GM19324 (cell line): ENCODE measurements around the gene PAK1.

Experiments
- ATAC-seq: cut with Tn5 transposase; IDR thresholded peaks from one replicate; pipeline ENCODE4 v1.9.1; 2021; ENCODE audit warnings: mild to moderate bottlenecking, moderate library complexity; ENCODE audit not compliant: unreplicated experiment, low FRiP score

PAK1 gene

DNA sequence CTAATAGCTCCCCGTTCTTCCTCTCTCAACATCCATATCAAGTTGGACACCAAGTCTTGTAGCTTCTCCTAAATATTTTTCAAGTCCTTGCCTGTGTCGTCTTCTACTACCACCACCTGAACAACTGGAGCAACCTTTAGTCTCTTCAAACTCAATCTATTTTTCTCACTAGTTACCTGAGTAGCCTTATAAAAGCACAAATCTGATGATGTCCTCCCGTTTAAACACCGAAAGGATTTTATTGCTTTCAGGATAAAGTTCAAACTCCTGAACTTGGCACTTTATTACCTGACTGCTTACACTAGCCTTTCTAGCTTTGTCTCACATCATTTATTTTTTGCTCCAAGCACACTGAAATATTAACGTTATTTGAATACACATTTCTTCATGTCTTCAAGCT, 1.3 kb upstream of the PAK1 start:
- ATAC-seq, result no peak

DNA sequence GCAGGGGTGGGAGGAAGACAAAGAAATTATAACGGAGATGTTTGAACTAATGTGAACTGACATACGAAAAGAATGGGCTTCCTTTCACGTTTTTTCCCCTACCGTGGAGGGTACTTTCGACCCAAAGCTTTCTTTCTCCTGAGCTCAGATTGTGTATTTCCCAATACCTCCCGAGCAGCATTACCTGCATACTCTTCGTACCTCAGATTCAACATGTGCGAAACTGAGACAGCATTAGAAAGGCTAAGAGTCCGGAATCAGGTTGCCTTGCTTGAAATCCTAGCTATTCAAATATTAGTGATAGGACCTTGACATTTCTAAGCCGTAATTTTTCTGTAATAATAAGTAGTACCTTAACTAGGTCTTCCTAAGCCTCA, 778 bp upstream of the PAK1 start:
- no peak for ATAC-seq

DNA sequence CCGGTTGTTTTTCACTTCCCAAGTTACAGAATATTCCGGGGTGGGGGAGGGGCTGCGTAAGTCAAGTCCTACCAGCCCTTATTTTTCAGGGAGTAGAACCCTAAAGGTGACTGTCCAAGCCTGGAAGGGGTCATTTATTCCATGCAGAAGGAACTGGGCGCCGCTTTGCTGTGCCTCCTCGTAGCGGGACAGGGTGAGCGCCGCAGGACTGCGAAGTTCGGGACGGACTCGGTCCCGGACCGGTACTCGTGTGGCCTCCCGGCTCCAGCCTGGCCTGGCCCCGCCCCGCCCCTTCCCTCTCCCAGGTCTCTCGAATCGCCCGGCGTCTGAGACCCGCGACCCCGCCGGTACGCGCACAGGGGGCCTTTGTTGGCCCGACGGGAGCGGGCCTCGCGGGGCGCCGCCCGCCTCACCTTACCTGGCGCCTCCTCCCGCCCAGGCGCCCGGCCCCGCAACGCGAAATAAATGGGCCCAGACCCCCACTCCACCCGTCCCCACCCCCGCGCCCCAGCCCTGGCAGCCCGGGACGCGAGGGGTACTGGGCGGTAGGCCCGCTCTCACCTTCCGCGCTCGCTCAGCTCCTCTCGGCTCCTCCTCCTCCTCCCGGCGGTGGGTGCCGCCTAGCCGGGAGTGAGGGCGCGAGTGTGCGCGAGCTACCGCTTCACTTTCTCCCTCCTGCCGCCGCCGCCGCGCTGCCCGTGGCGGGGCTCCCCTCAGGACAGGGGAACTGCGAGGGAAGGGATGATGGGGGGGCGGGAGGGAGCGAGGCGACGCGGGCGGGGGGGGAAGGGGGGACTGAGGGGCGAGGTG, 698 bp downstream of the PAK1 start:
- ATAC-seq, result peak; percentile 39

- ATAC-seq, result no peak
Observed at GRCh38 chr11:77471558-77472193, 2.2 kb downstream of the PAK1 start.

- no peak for ATAC-seq
Observed at GRCh38 chr11:77470971-77471370, 2.9 kb downstream of the PAK1 start.

- no peak for ATAC-seq
Observed at GRCh38 chr11:77470504-77470903, 3.4 kb downstream of the PAK1 start.

- ATAC-seq, result no peak
Observed at GRCh38 chr11:77468527-77468926, 5.4 kb downstream of the PAK1 start.

DNA sequence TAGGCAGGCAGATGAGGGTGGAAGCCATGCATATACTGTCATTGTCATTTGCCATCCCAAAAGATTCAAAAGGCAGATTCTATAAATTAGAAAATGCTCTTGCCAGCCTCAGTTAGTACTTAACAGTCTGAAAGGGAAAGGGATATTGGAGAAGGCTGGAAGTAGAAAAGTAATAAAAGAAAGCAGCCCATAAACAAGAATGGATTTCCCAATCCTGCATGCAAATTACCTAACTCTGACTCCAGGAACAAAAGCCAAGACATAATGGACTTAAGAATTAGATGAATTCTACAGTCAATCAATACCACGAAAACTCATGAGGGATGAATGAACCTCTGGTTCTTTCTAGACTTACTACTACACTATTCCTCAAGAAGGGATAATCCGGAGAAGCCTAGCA, 5.9 kb downstream of the PAK1 start:
- no peak for ATAC-seq

- ATAC-seq, result no peak
Observed at GRCh38 chr11:77467233-77467632, 6.7 kb downstream of the PAK1 start.

DNA sequence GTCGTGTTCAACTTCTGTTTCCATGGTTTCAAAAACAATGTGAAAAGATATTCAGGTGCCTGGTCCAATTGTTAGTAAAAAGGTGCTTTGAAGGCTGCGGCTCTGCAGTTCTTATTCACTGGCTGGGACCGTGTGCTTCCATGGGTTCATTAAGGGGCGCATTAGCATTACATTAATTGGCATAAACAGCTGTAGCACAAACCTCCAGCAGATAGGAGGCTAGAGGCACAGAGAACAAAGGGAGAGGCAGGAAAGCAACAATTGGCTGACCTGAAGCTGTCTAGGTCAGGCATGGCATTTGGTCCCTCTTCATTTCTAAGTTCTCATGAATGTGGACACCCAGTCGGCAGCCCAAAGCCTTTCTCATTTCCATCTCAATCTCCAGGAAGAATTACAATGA, 16.6 kb downstream of the PAK1 start:
- peak; percentile 14 for ATAC-seq

- no peak for ATAC-seq
Observed at GRCh38 chr11:77455740-77456139, 18.2 kb downstream of the PAK1 start.

GRCh38 chr11:77454867-77455655, 18.8 kb downstream of the PAK1 start:
- no peak for ATAC-seq

- no peak for ATAC-seq
Observed at GRCh38 chr11:77450227-77450626, 23.7 kb downstream of the PAK1 start.

DNA sequence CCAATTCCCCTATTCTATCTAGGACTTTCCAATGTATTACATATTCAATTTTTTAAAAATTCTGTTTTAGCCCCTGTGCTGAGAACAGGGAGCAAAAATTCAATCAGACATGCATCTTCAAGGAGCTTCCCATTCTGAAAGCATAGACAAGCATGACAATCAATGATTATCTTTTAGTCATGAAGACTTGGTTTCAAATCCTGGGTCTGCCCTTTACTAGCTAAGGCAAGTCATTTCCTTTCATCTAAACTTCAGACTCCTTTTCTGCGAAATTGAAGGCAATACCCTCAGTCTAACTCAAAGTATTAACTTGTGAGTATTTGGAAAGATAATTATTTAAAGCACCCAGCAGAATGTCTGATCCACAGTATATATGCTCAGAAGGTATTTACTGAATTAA, 24.1 kb downstream of the PAK1 start:
- no peak for ATAC-seq

DNA sequence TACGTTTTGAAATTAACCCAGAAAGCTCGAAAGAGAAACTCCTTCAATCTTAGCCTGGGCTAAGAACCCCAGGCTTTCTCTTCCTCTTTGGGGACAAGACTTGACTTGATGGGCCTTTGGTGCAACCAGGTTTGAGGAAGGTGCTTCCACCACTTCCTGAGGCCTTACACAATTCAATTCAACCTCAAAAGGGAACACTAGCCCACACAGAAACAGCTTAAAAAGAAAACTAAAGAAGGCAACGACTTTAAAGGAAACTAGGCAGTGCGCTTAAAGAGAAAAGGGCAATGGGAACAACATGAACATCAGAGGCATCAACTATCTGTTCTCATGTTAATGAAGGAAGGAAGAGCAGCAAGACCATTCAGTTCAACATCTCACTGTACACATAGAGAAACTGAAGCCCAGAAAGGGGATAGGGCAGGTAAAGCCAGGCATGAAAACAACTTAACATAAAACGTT, 24.8 kb downstream of the PAK1 start:
- peak; percentile 62 for ATAC-seq

DNA sequence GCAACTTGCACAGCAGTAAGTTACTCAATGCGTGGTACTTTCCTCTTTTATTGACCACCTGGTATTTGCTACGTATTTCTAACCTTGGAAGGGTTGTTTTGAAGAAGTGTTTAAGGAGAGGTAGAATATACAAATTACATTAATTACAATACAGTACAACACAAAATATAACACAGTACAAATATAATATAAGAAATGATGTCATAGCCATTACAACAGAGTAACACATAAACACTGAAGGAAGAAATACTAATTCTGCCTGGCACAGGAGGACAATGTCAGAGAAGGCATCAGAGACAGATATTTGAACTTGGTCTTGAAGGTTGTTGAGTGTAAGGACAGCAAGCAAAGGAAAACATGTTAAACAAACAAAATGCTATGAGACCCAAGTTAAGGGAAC, 25.6 kb downstream of the PAK1 start:
- no peak for ATAC-seq

- ATAC-seq, result no peak
Observed at GRCh38 chr11:77446911-77447629, 26.8 kb downstream of the PAK1 start.

DNA sequence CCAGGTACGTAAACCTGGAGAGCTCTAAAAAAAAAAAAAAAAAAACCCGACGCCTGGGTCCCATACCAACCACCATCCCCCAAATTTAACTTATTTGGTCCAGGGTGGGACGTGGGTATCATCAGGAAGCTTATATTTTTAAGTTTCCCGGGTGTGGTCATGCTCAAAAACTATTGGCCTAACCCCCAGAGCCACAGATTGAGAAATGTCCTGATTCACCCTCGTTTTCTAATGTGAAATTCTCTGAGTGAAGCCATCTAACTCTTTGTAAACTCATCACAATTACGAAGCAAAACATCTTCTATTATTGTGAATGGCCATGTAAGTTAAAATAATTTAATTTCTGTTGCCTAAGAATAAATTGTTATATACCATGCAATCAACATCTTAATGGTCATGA, 29.6 kb downstream of the PAK1 start:
- ATAC-seq, result no peak

DNA sequence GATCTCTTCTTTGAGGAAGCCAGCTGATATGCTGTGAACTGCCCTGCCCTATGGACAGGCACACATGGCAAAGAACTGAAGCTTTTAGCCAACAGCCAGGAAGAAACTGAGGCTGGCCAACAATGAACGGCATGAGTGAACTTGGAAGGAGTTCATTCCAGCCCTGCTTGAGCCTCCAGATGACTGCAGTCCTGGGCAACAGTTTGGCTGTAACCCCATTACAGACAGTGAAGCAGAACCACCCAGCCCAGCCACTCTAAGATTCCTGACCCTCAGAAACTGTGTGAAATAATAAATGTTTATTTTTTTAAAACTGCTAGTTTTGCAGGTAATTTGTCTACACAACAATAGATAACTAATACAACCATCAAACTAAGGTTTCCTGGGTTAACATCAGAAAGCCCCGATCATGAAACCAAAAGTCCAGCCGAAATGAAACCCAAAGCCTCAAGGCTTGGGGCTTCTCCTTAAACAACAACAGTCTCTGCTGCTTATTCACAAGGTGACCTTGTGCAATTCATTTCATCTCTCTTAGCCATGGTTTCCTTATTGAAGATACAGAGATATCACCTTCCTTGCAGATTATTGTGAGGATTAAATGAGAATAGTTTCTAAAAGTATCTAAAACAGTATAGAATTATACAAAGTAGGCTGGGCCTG, 31.4 kb downstream of the PAK1 start:
- peak; percentile 39 for ATAC-seq

DNA sequence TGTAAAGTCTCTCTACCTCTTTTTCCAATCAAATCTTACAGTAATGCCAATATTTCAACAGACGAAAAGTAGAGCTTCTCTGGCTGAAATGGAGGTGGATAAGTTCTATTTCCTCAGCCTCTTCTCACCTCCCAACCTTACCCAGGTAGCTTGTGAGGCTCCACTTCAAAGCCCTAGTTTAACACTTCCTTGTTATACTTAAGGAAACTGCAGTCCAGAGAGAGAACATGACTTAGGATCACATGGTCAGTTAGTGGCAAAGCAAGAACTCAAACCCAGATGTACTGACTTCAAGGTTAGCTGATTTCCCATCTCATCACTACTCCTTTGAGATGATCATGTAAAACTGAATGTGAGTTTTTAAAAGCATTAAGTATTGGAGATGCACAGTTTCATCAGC, 32.5 kb downstream of the PAK1 start:
- ATAC-seq, result no peak
